OCI-LY7 (cell line): ENCODE measurements around the gene CRIP1.

ENCODE experiments used
- CTCF ChIP-seq: fragments of 200-600 bp; sonication (generic); conservative IDR thresholded peaks from 2 replicates; pipeline ENCODE4 v1.5.1; 2014; ENCODE audit warnings: mild to moderate bottlenecking, antibody characterized with exemption, low read length, moderate library complexity, mixed read lengths
- EZH2phosphoT487 ChIP-seq: fragments of 200-600 bp; sonication (generic); IDR thresholded peaks from 2 replicates; pipeline ENCODE4 v1.6.1; 2018; ENCODE audit warnings: low read depth, borderline replicate concordance, mild to moderate bottlenecking, mixed run types, antibody characterized with exemption, low read length, moderate library complexity, mixed read lengths

- TF ChIP-seq CTCF = no peak
- no peak for TF ChIP-seq EZH2phosphoT487
Measured at GRCh38 chr14:105531088-105531893, 44.6 kb downstream of the CRIP1 start.
